ENCODE data around the gene PITHD1. TPM values are rescaled to one million over a fixed set of nuclear protein-coding genes. Genes with fewer than 3 reads are reported as not detected.
A peak's percentile ranks its signal among the peaks of the same experiment; 100 is the strongest.

Gene PITHD1
- polyA plus RNA-seq, 1 experiment, result 33.7 TPM

DNA sequence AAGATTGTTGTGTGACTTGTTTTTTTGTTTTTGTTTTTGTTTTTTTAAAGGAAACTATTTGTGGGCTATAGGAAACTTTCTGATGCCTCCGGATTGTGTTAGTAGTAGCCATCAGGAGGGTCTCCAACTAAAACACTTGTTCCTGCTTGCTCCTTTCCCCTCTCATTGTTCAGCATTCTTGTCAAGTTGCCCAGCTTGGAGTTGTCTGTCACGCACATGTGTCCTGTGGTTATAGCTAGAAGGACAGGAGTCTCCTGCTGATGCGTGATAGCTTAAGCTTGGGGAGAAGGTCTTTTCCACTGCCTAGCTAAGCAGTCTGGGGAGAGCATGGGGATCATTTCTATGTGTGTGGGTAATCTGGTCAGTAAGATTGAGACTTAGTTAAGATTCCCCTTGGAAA, 9.5 kb downstream of the PITHD1 start:
- ChIA-PET CTCF (interaction anchor here (1.1 to 1.5 kb wide), 3 partner anchors 11 to 22 kb away, joined by 4 read pairs; no protein-coding TSS in a partner anchor), POLR2A (no interaction called here)
- Histone ChIP-seq H3K36me3 (ENCODE audit: control insufficient read depth, insufficient read depth, low read length) (peaks cover 12% of the 10 kb centered on the region), H3K27me3 (ENCODE audit: control insufficient read depth, insufficient read depth, low read length) (no peaks in the 10 kb centered on the region), H3K4me3 (ENCODE audit: low read depth, low read length) (no peak overlapping the region)
- TF ChIP-seq, protein P1, sequence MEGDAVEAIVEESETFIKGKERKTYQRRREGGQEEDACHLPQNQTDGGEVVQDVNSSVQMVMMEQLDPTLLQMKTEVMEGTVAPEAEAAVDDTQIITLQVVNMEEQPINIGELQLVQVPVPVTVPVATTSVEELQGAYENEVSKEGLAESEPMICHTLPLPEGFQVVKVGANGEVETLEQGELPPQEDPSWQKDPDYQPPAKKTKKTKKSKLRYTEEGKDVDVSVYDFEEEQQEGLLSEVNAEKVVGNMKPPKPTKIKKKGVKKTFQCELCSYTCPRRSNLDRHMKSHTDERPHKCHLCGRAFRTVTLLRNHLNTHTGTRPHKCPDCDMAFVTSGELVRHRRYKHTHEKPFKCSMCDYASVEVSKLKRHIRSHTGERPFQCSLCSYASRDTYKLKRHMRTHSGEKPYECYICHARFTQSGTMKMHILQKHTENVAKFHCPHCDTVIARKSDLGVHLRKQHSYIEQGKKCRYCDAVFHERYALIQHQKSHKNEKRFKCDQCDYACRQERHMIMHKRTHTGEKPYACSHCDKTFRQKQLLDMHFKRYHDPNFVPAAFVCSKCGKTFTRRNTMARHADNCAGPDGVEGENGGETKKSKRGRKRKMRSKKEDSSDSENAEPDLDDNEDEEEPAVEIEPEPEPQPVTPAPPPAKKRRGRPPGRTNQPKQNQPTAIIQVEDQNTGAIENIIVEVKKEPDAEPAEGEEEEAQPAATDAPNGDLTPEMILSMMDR (IDR thresholded peaks at IDR 0.05; ENCODE audit: insufficient read depth, low read depth, low read length), result no peak
- no peak for DNase-seq (ENCODE audit: low read depth)

- CTCF ChIA-PET, result interaction anchor here (0.6 to 1.5 kb wide), 4 partner anchors 10 to 46 kb away, joined by 3 to 4 read pairs (median 4); no protein-coding TSS in a partner anchor
- no peak overlapping the region for H3K4me3 ChIP-seq (ENCODE audit: low read depth, low read length)
- peaks cover 15% of the 10 kb centered on the region for H3K36me3 ChIP-seq (ENCODE audit: control insufficient read depth, insufficient read depth, low read length)
- no peak for DNase-seq (ENCODE audit: low read depth)
- no peaks in the 10 kb centered on the region for H3K27me3 ChIP-seq (ENCODE audit: control insufficient read depth, insufficient read depth, low read length)
- POLR2A ChIA-PET, result no interaction called here
- TF ChIP-seq, protein P1 (IDR thresholded peaks at IDR 0.05; ENCODE audit: insufficient read depth, low read depth, low read length), result no peak
These were observed 10.5 kb downstream of the PITHD1 start for GRCh38 chr1:23788695-23789094.

DNA sequence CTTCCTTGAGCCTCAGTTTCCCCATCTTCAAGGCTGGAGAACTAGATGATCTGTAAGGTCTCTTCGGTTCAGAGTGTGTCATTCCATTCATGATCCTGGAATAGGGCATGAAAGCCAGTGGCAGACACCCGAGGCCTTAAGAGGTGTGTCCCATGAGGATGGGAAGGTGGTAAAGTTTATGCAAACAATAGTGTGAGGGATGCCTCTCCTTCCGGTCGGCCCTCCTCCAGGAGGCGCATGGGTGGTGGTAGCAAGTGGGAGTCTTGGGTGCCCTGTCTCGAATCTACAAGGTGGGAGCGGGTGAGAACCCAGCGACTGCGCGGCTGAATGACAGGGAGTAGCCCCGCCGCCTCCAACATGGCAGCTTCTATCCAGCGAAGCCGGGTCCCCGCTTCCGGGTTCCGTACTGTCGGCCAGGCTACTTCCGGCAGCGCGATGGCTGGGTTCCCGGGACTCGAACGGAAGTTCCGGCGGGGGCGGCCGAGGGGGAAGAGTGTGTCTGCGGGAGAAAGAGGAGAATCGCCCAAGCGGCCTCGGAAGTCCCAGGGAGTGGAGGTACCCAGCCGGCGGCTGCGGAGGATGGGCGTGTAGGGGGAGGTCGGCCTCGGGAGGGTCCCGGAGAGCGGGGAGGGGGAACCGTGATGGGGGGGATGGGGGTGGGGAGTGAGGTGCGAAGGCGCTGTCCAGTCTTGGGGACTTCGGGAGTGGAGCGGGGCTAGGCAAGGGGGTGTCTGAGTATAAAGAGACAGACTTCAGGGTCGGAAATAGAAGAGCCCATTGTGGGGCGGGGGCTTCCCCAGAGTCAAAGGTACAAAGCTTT, 12.7 kb downstream of the PITHD1 start, which contains the start of gene LYPLA2:
Gene LYPLA2 (plus strand): TSS at position 450 of the 820 bp plus-strand sequence. CDS start 1,538 bp downstream, outside the sequence.
- CTCF ChIA-PET, result interaction anchor here (1.0 to 2.9 kb wide), 4 partner anchors 9 to 20 kb away, joined by 4 to 11 read pairs (median 5); no protein-coding TSS in a partner anchor
- TF ChIP-seq, protein P1 (IDR thresholded peaks at IDR 0.05; ENCODE audit: insufficient read depth, low read depth, low read length), result no peak
- POLR2A ChIA-PET, result interaction anchor here (0.6 to 0.8 kb wide), 3 partner anchors 34 to 812 kb away, joined by 3 to 7 read pairs (median 3); no protein-coding TSS in a partner anchor
- H3K27me3 ChIP-seq (ENCODE audit: control insufficient read depth, insufficient read depth, low read length), result no peaks in the 10 kb centered on the region
- DNase-seq (ENCODE audit: low read depth), result no peak
- H3K36me3 ChIP-seq (ENCODE audit: control insufficient read depth, insufficient read depth, low read length), result peaks cover 20% of the 10 kb centered on the region
- peak within 1 kb of the TSS; percentile 62 for H3K4me3 ChIP-seq (ENCODE audit: low read depth, low read length)

- no peak for DNase-seq (ENCODE audit: low read depth)
- no peaks in the 10 kb centered on the region for H3K27me3 ChIP-seq (ENCODE audit: control insufficient read depth, insufficient read depth, low read length)
- TF ChIP-seq, protein P1 (IDR thresholded peaks at IDR 0.05; ENCODE audit: insufficient read depth, low read depth, low read length), result no peak
- H3K4me3 ChIP-seq (ENCODE audit: low read depth, low read length), result peak overlapping the region; percentile 62
- POLR2A ChIA-PET, result interaction anchor here (0.6 to 0.7 kb wide), 2 partner anchors 33 to 37 kb away, joined by 3 read pairs; no protein-coding TSS in a partner anchor
- CTCF ChIA-PET, result interaction anchor here (0.9 to 2.9 kb wide), 6 partner anchors 10 to 20 kb away, joined by 4 to 11 read pairs (median 4); no protein-coding TSS in a partner anchor
- H3K36me3 ChIP-seq (ENCODE audit: control insufficient read depth, insufficient read depth, low read length), result peaks cover 19% of the 10 kb centered on the region
These were observed 13.4 kb downstream of the PITHD1 start for GRCh38 chr1:23791516-23792047.

Measured in BJ (cell line).